K562 (cell line): Measurements from ENCODE around the gene CKMT1A. TPM values are rescaled to one million over a fixed set of nuclear protein-coding genes. Genes with fewer than 3 reads are reported as not detected.
"Not testable (repeated sequence)": the region's sequence is repeated elsewhere in the genome, so short reads cannot be mapped to it uniquely, and the experiment has no call there.

Source experiments
- ATAC-seq: fragments of 200-7000 bp; cut with Tn5 transposase; 3 replicates; pipeline ENCODE4 v1.9.1; 2020; ENCODE audit warnings: moderate library complexity
- BruUV-seq: library from RNA; stranded (reverse); fragments of 400-500 nt; replicated peaks from 2 replicates; lab custom pipeline; 2021; lab: Mats Ljungman, UMichigan
- CTCF ChIA-PET: fragments of 300-600 bp; formaldehyde crosslinking; extraction: SDS; loops from one replicate; lab custom pipeline; 2021; ENCODE audit warnings: low intra/inter-chr PET ratio; lab: Yijun Ruan, JAX
- POLR2A ChIA-PET: fragments of 300-600, 350-650 bp; sonication (Branson Sonifier 250); formaldehyde crosslinking; extraction: SDS; loops from one replicate; lab custom pipeline; 2021; ENCODE audit warnings: antibody characterized with exemption, inconsistent platforms; lab: Yijun Ruan, JAX
- DNase-seq, 4 experiments: peaks; one replicate each; pipeline versions ENCODE4 v3.0.0 to v3.0.0-alpha.2; 2011 to 2018; ENCODE audit warnings: low spot score in 3 of 4, mixed read lengths in 3 of 4; ENCODE audit errors: extremely low read depth in 1 of 4
- FAIRE-seq: peaks from 2 replicates; lab custom pipeline; 2011; peaks lifted over from hg19 to GRCh38; lab: Jason Lieb, UNC
- H2AFZ ChIP-seq: 2 replicates; pipeline ENCODE4 v1.6.0; 2011; ENCODE audit warnings: low read depth, low read length, control low read depth, inconsistent platforms
- H3K27ac ChIP-seq: fragments of 200-600 bp; 3 replicates; pipeline ENCODE4 v1.8.0; 2011; ENCODE audit warnings: low read depth, mild to moderate bottlenecking, control low read depth, inconsistent platforms, low read length, moderate library complexity, mixed read lengths; ENCODE audit errors: extremely low read depth
- H3K27me3 ChIP-seq, 2 experiments: fragments of 300-600 bp in 1 of 2; 2 replicates in 1 of 2; 3 replicates in 1 of 2; pipeline versions ENCODE4 v1.6.0 to v1.8.0; 2011; ENCODE audit warnings: inconsistent platforms in 2 of 2, low read length in 2 of 2, mild to moderate bottlenecking in 1 of 2, mixed read lengths in 1 of 2, moderate library complexity in 1 of 2; ENCODE audit not compliant: control insufficient read depth in 2 of 2, insufficient read depth in 2 of 2
- H3K36me3 ChIP-seq: fragments of 300-600 bp; 3 replicates; pipeline ENCODE4 v1.8.0; 2011; ENCODE audit warnings: mild to moderate bottlenecking, low read length, inconsistent platforms; ENCODE audit not compliant: control insufficient read depth, insufficient read depth
- H3K4me1 ChIP-seq, 2 experiments: fragments of 200-600 bp in 1 of 2; replicated peaks in 1 of 2; 2 replicates in 1 of 2; 3 replicates in 1 of 2; pipeline versions ENCODE4 v1.5.1 to v1.8.0; 2011; ENCODE audit warnings: inconsistent platforms in 2 of 2, low read length in 2 of 2, mild to moderate bottlenecking in 1 of 2, mixed read lengths in 1 of 2, moderate library complexity in 1 of 2; ENCODE audit not compliant: control insufficient read depth in 2 of 2, insufficient read depth in 2 of 2
- H3K4me2 ChIP-seq: 2 replicates; pipeline ENCODE4 v1.6.1; 2011; ENCODE audit warnings: low read length, control low read depth, inconsistent platforms, mixed read lengths; ENCODE audit not compliant: insufficient read depth
- H3K4me3 ChIP-seq: fragments of 200-600 bp; sonication (generic), shearing (Covaris generic); 2 replicates; pipeline ENCODE4 v1.5.1; 2016; ENCODE audit warnings: control low read depth, inconsistent platforms
- H3K79me2 ChIP-seq: fragments of 200-600 bp; 3 replicates; pipeline ENCODE4 v1.8.0; 2011; ENCODE audit warnings: low read length, inconsistent platforms; ENCODE audit not compliant: control insufficient read depth, insufficient read depth
- H3K9ac ChIP-seq, 2 experiments: 2 replicates each; pipeline versions ENCODE4 v1.6.0 to v1.6.1; 2011; ENCODE audit warnings: low read depth in 2 of 2, low read length in 2 of 2, control low read depth in 1 of 2, inconsistent platforms in 1 of 2, mild to moderate bottlenecking in 1 of 2, mixed read lengths in 1 of 2; ENCODE audit not compliant: insufficient read depth in 1 of 2
- H3K9me1 ChIP-seq: one replicate; pipeline ENCODE4 v1.6.0; 2011; ENCODE audit warnings: inconsistent platforms, mild to moderate bottlenecking, low read length, moderate library complexity; ENCODE audit not compliant: control insufficient read depth, insufficient read depth
- H3K9me3 ChIP-seq: replicated peaks from 2 replicates; pipeline ENCODE4 v1.5.1; 2011; ENCODE audit warnings: low read depth, low read length, inconsistent platforms; ENCODE audit not compliant: control insufficient read depth, insufficient read depth
- H4K20me1 ChIP-seq: replicated peaks from 2 replicates; pipeline ENCODE4 v1.6.1; 2011; ENCODE audit warnings: low read length, inconsistent platforms, mixed read lengths; ENCODE audit not compliant: control insufficient read depth, insufficient read depth
- EGR1 ChIP-seq: fragments of 450-650 bp; conservative IDR thresholded peaks from 2 replicates; pipeline ENCODE4 v1.6.1; 2017; ENCODE audit warnings: mild to moderate bottlenecking
- ELF1 ChIP-seq: fragments of 200-800 bp; sonication (Bioruptor generic); IDR thresholded peaks from 2 replicates; pipeline ENCODE4 v1.6.1; 2016; ENCODE audit warnings: missing genetic modification characterization, missing compliant biosample characterization
- GATAD2A ChIP-seq: fragments of 450-650 bp; IDR thresholded peaks from 2 replicates; pipeline ENCODE4 v1.6.1; 2017
- LCOR ChIP-seq: sonication (generic); formaldehyde crosslinking; IDR thresholded peaks from 2 replicates; pipeline ENCODE4 v1.8.0; 2022; ENCODE audit warnings: mild to moderate bottlenecking, missing genetic modification reagents
- NONO ChIP-seq, 2 experiments: fragments of 200-400 bp in 1 of 2; fragments of 450-650 bp in 1 of 2; formaldehyde crosslinking in 1 of 2; IDR thresholded peaks; 2 replicates each; pipeline ENCODE4 v1.6.1; 2017; ENCODE audit warnings: low read depth in 2 of 2, mild to moderate bottlenecking in 2 of 2, moderate library complexity in 2 of 2, low read length in 1 of 2
- NR2C2 ChIP-seq, 2 experiments: fragments of 200-800 bp in 1 of 2; sonication (Bioruptor generic) in 1 of 2; sonication (generic) in 1 of 2; formaldehyde crosslinking in 1 of 2; IDR thresholded peaks; 2 replicates each; pipeline versions ENCODE4 v1.6.1 to v1.8.0; 2016 to 2022; ENCODE audit warnings: mild to moderate bottlenecking in 1 of 2, missing compliant biosample characterization in 1 of 2, missing genetic modification characterization in 1 of 2, missing genetic modification reagents in 1 of 2
- PHF21A ChIP-seq: fragments of 450-650 bp; IDR thresholded peaks from 2 replicates; pipeline ENCODE4 v1.6.1; 2017; ENCODE audit warnings: low read depth, borderline replicate concordance
- RBBP5 ChIP-seq: fragments of 200-600 bp; sonication (generic); IDR thresholded peaks from 2 replicates; pipeline ENCODE4 v1.6.1; 2012; ENCODE audit warnings: borderline replicate concordance, mild to moderate bottlenecking, low read length, control low read depth, inconsistent platforms; ENCODE audit not compliant: insufficient read depth, poor library complexity, severe bottlenecking
- SIN3A ChIP-seq, 2 experiments: fragments of 150-350 bp in 1 of 2; IDR thresholded peaks; 2 replicates each; pipeline ENCODE4 v1.6.1; 2011 to 2016; ENCODE audit warnings: borderline replicate concordance in 2 of 2, low read depth in 2 of 2, low read length in 2 of 2, mild to moderate bottlenecking in 2 of 2, moderate library complexity in 2 of 2; ENCODE audit not compliant: control insufficient read depth in 1 of 2
- SUPT5H ChIP-seq: fragments of 450-650 bp; IDR thresholded peaks from 2 replicates; pipeline ENCODE4 v1.6.1; 2016
- TOE1 ChIP-seq, 2 experiments: fragments of 450-650 bp in 1 of 2; sonication (generic) in 1 of 2; formaldehyde crosslinking in 1 of 2; IDR thresholded peaks; 2 replicates each; pipeline versions ENCODE4 v1.7.1 to v1.8.0; 2016 to 2022; ENCODE audit warnings: borderline replicate concordance in 2 of 2, mild to moderate bottlenecking in 2 of 2, antibody characterized with exemption in 1 of 2, inconsistent platforms in 1 of 2, low read depth in 1 of 2, missing genetic modification reagents in 1 of 2, moderate library complexity in 1 of 2
- WGBS: fragments of 100-300 bp; shearing (Covaris generic); methylation state at CpG from one replicate; pipeline ENCODE4 v1.1.6; 2016; ENCODE audit warnings: low coverage, mixed read lengths; ENCODE audit not compliant: insufficient coverage; ENCODE audit errors: missing lambda C conversion rate; 5-methylcytosine and 5-hydroxymethylcytosine counted together
- in situ Hi-C: fragments of 300-500 bp; cut with MboI; formaldehyde crosslinking; loops from 4 replicates; pipeline ENCODE4 v1.15.0; 2018; ENCODE audit warnings: inconsistent platforms, mixed read lengths
- intact Hi-C: fragments of 100-400 bp; cut with micrococcal nuclease; formaldehyde crosslinking; loops from 2 replicates; pipeline ENCODE4 v1.14.2; 2022
- polyA plus RNA-seq, 8 experiments: library from polyadenylated mRNA; depleted of rRNA in 4 of 8; stranded (reverse) in 5 of 8; unstranded in 3 of 8; fragments of >200 nt; fragmentation: Nextera tagmentation in 2 of 8; fragmentation: Illumina TruSeq in 1 of 8; extraction: Ambion mirVana in 2 of 8; extraction: Trizol in 1 of 8; gene quantifications; 2 replicates each; pipeline versions ENCODE4 v1.2.1 to v1.2.3, GENCODE V29; 2011 to 2014; ENCODE audit warnings: inconsistent platforms in 1 of 8, missing spikeins in 1 of 8
- total RNA-seq, 7 experiments: library from RNA; depleted of rRNA in 6 of 7; stranded (reverse); fragments of >200 nt in 6 of 7; fragmentation: Illumina TruSeq in 2 of 7; extraction: Trizol in 2 of 7; gene quantifications; 2 replicates each; pipeline versions ENCODE4 v1.2.1 to v1.2.3, GENCODE V29; 2011 to 2021; ENCODE audit warnings: low replicate concordance in 1 of 7
- TF ChIP-seq, protein P1 (sequence below), 3 experiments: fragments of 200-800 bp in 1 of 3; fragments of 250-450 bp in 1 of 3; fragments of 450-650 bp in 1 of 3; sonication (Bioruptor Pico) in 1 of 3; sonication (Bioruptor generic) in 1 of 3; formaldehyde crosslinking in 1 of 3; IDR thresholded peaks; 2 replicates each; pipeline versions ENCODE4 v1.6.1 to v1.8.0; 2016 to 2022; ENCODE audit warnings: mild to moderate bottlenecking in 2 of 3, missing genetic modification characterization in 2 of 3, missing compliant biosample characterization in 1 of 3, moderate library complexity in 1 of 3
- TF ChIP-seq, protein P2 (sequence below): sonication (generic); formaldehyde crosslinking; IDR thresholded peaks from 2 replicates; pipeline ENCODE4 v1.4.0; 2020; ENCODE audit warnings: mild to moderate bottlenecking, missing genetic modification reagents

Gene CKMT1A
- total and polyA plus RNA-seq, 9 of the 15 experiments (the other 6 are each of a cell fraction or from before 2014, with no cell fraction given) = 3.6 to 13.5 (median 7.7) TPM

DNA sequence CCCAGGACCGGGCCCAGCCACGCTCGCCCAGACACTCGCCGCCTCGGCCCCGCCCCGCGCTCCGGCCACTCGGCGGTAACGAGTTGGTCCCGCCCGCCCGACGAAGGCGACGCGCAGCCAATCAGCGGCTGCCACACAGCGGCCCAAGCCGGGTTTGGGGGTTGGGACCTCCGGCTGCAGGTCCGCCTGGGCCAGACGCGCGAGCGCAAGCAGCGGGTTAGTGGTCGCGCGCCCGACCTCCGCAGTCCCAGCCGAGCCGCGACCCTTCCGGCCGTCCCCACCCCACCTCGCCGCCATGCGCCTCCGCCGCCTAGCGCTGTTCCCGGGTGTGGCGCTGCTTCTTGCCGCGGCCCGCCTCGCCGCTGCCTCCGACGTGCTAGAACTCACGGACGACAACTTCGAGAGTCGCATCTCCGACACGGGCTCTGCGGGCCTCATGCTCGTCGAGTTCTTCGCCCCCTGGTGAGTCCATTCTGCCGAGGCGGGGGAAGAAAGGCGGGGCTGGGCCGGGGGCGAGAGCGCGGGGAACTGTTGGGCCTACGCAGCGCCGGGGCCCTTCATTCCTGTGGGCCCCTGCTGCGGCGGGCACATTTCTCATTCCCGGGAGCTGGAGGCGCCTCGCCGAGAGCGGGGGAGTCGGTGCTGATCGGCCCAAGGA is 52.7 kb downstream of the CKMT1A start, which contains the start of gene PDIA3:
TSS of gene PDIA3 (plus strand) at position 194 of the 658 bp plus-strand sequence. CDS start at position 296, 102 bp downstream.
- intact Hi-C loops; CTCF ChIA-PET; TF ChIP-seq NR2C2 (CRISPR knock-in tag; IDR thresholded peaks at IDR 0.05); TOE1 (CRISPR knock-in tag; IDR thresholded peaks at IDR 0.05; ENCODE audit: borderline replicate concordance, low read depth): not testable (repeated sequence)
- TF ChIP-seq ELF1 (tag) (peak; percentile 54), RBBP5 (peak; percentile 66), SIN3A (IDR thresholded peaks at IDR 0.05; ENCODE audit: borderline replicate concordance in 2 of 2, control insufficient read depth in 1 of 2, low read depth in 2 of 2, low read length in 2 of 2) (peak; percentile 59 to 61; a peak in 2 of 4 replicates), LCOR (peak; percentile 22; the same call in 1 of the 2 replicates), NR2C2 (tag; IDR thresholded peaks at IDR 0.05) (peak; percentile 4; the same call in 1 of the 2 replicates), PHF21A (peak; percentile 23; the same call in 1 of the 2 replicates), NONO (IDR thresholded peaks at IDR 0.05; ENCODE audit: low read depth in 2 of 2, low read length in 1 of 2) (peak; percentile 20 to 95; a peak in 2 of 4 replicates), SUPT5H (peak; percentile 92), TOE1 (IDR thresholded peaks at IDR 0.05; ENCODE audit: borderline replicate concordance) (peak; percentile 19; the same call in 1 of the 2 replicates), GATAD2A (peak; percentile 50; the same call in 1 of the 2 replicates), EGR1 (peak; percentile 71)
- TF ChIP-seq, protein P1, sequence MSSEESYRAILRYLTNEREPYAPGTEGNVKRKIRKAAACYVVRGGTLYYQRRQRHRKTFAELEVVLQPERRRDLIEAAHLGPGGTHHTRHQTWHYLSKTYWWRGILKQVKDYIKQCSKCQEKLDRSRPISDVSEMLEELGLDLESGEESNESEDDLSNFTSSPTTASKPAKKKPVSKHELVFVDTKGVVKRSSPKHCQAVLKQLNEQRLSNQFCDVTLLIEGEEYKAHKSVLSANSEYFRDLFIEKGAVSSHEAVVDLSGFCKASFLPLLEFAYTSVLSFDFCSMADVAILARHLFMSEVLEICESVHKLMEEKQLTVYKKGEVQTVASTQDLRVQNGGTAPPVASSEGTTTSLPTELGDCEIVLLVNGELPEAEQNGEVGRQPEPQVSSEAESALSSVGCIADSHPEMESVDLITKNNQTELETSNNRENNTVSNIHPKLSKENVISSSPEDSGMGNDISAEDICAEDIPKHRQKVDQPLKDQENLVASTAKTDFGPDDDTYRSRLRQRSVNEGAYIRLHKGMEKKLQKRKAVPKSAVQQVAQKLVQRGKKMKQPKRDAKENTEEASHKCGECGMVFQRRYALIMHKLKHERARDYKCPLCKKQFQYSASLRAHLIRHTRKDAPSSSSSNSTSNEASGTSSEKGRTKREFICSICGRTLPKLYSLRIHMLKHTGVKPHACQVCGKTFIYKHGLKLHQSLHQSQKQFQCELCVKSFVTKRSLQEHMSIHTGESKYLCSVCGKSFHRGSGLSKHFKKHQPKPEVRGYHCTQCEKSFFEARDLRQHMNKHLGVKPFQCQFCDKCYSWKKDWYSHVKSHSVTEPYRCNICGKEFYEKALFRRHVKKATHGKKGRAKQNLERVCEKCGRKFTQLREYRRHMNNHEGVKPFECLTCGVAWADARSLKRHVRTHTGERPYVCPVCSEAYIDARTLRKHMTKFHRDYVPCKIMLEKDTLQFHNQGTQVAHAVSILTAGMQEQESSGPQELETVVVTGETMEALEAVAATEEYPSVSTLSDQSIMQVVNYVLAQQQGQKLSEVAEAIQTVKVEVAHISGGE (CRISPR knock-in tag; IDR thresholded peaks at IDR 0.05) = 0 out of 6 replicates have a peak, but pooled peaks of 1 of the 3 experiments have one; percentile 21
- TF ChIP-seq, protein P2, sequence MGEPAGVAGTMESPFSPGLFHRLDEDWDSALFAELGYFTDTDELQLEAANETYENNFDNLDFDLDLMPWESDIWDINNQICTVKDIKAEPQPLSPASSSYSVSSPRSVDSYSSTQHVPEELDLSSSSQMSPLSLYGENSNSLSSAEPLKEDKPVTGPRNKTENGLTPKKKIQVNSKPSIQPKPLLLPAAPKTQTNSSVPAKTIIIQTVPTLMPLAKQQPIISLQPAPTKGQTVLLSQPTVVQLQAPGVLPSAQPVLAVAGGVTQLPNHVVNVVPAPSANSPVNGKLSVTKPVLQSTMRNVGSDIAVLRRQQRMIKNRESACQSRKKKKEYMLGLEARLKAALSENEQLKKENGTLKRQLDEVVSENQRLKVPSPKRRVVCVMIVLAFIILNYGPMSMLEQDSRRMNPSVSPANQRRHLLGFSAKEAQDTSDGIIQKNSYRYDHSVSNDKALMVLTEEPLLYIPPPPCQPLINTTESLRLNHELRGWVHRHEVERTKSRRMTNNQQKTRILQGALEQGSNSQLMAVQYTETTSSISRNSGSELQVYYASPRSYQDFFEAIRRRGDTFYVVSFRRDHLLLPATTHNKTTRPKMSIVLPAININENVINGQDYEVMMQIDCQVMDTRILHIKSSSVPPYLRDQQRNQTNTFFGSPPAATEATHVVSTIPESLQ = 0 out of 2 replicates have a peak, but pooled peaks have one; percentile 73

More for the DNA sequence above, 52.7 kb downstream of the CKMT1A start, which contains the start of gene PDIA3:
- BruUV-seq, H3K27me3 ChIP-seq, in situ Hi-C loops, H3K9me3 ChIP-seq, FAIRE-seq, H4K20me1 ChIP-seq, H3K9me1 ChIP-seq: not testable (repeated sequence)
- H3K4me2 ChIP-seq = peak within 1 kb of the TSS; percentile 89
- H3K36me3 ChIP-seq = peaks cover 28% of the 10 kb centered on the region
- ATAC-seq (peak; percentile 96), DNase-seq (peak; percentile 93 to 96 (median 94))
- H3K27ac ChIP-seq = peak within 1 kb of the TSS; percentile 97
- under 1% methylated on average over 35 of the region's 84 CpGs for WGBS
- H3K4me3 ChIP-seq = peak within 1 kb of the TSS; percentile 83
- POLR2A ChIA-PET = interaction anchor here (0.6 to 2.2 kb wide), 11 partner anchors 8 to 204 kb away, joined by 3 to 9 read pairs (median 3); partner anchors contain the start of genes HYPK and MFAP1
- H3K79me2 ChIP-seq = peaks cover 53% of the 10 kb centered on the region
- peak within 1 kb of the TSS; percentile 90 to 96 for H3K9ac ChIP-seq
- H3K4me1 ChIP-seq = peaks cover 11 to 15% of the 10 kb centered on the region in 2 experiments; a peak in 4 of 5 replicates
- peak within 1 kb of the TSS; percentile 76 for H2AFZ ChIP-seq
